HG02610 (cell line): Measurements from ENCODE around the gene LUC7L2.
"Not testable (repeated sequence)": the region's sequence is repeated elsewhere in the genome, so short reads cannot be mapped to it uniquely, and the experiment has no call there.

Source experiments
- ATAC-seq: cut with Tn5 transposase; IDR thresholded peaks from one replicate; pipeline ENCODE4 v1.9.1; 2021; ENCODE audit warnings: mild to moderate bottlenecking, moderate library complexity; ENCODE audit not compliant: unreplicated experiment

LUC7L2 gene

GRCh38 chr7:139393621-139394211 lies 34.0 kb downstream of the LUC7L2 start:
- ATAC-seq, result no peak

GRCh38 chr7:139394540-139394939 lies 34.8 kb downstream of the LUC7L2 start:
- no peak for ATAC-seq

- ATAC-seq, result no peak
Measured at GRCh38 chr7:139396323-139396951, 36.7 kb downstream of the LUC7L2 start.

GRCh38 chr7:139397192-139397591 lies 37.5 kb downstream of the LUC7L2 start:
- no peak for ATAC-seq

- ATAC-seq, result no peak
Measured at GRCh38 chr7:139403601-139404000, 43.9 kb downstream of the LUC7L2 start.

- ATAC-seq, result no peak
Measured at GRCh38 chr7:139407555-139407954, 47.9 kb downstream of the LUC7L2 start.

- not testable (repeated sequence) for ATAC-seq
Measured at GRCh38 chr7:139414743-139415402, 55.2 kb downstream of the LUC7L2 start.

- ATAC-seq, result no peak
Measured at GRCh38 chr7:139416405-139416804, 56.7 kb downstream of the LUC7L2 start.

GRCh38 chr7:139417478-139417877 lies 57.8 kb downstream of the LUC7L2 start:
- ATAC-seq, result no peak

- ATAC-seq, result no peak
Measured at GRCh38 chr7:139421123-139421522, 61.4 kb downstream of the LUC7L2 start.

- no peak for ATAC-seq
Measured at GRCh38 chr7:139422126-139422525, 62.4 kb downstream of the LUC7L2 start.

GRCh38 chr7:139423091-139423490 lies 63.4 kb downstream of the LUC7L2 start:
- ATAC-seq, result no peak

GRCh38 chr7:139424004-139424403 lies 64.3 kb downstream of the LUC7L2 start:
- no peak for ATAC-seq

- not testable (repeated sequence) for ATAC-seq
Measured at GRCh38 chr7:139425701-139426100, 66.0 kb downstream of the LUC7L2 start.

GRCh38 chr7:139426258-139427028 lies 66.7 kb downstream of the LUC7L2 start:
- ATAC-seq, result no peak

GRCh38 chr7:139427029-139427420 lies 67.3 kb downstream of the LUC7L2 start:
- ATAC-seq, result no peak

GRCh38 chr7:139427788-139428187 lies 68.1 kb downstream of the LUC7L2 start:
- no peak for ATAC-seq

GRCh38 chr7:139429735-139430134 lies 70.0 kb downstream of the LUC7L2 start:
- not testable (repeated sequence) for ATAC-seq

GRCh38 chr7:139430443-139430842 lies 70.7 kb downstream of the LUC7L2 start:
- no peak for ATAC-seq

GRCh38 chr7:139431010-139431409 lies 71.3 kb downstream of the LUC7L2 start:
- no peak for ATAC-seq

GRCh38 chr7:139431459-139431858 lies 71.8 kb downstream of the LUC7L2 start:
- no peak for ATAC-seq

GRCh38 chr7:139436806-139437205 lies 77.1 kb downstream of the LUC7L2 start:
- no peak for ATAC-seq
